Thoracic aorta endothelial cell (primary cell): Measurements from ENCODE around the gene ABI1. TPM values are rescaled to one million over a fixed set of nuclear protein-coding genes. Genes with fewer than 3 reads are reported as not detected.

Source experiments
- small RNA-seq: library from RNA; depleted of rRNA; stranded (forward); fragments of <200 nt; gene quantifications from one replicate; pipeline ENCODE3, GENCODE V24; 2012
- total RNA-seq: library from RNA; depleted of rRNA; stranded (reverse); fragments of >200 nt; gene quantifications from 2 replicates; pipeline ENCODE4 v1.2.3, GENCODE V29; 2012

ABI1 gene
- 61.3 and 71.2 TPM in 2 replicates for total RNA-seq

GRCh38 chr10:26860443-26861204 lies at the start of gene ABI1:
ABI1 (minus strand) TSS chr10:26860958; CDS start chr10:26860863, 95 bp downstream.

GRCh38 chr10:26697163-26697921 lies 163.4 kb downstream of the ABI1 start, which contains the start of gene PDSS1:
PDSS1 (plus strand) TSS chr10:26697701; CDS start chr10:26697712, 11 bp downstream.

Small RNAs within 50 kb of the gene (small RNA-seq; reads per million reads assigned to genes)
- not detected for gene RF00191
- gene RNU6-946P = not detected

Other genes starting within 250 kb of the ABI1 start
- 16.1 and 16.9 TPM in 2 replicates for gene PDSS1, start 163.3 kb downstream of the ABI1 start, total RNA-seq
- 15.1 and 16.4 TPM in 2 replicates for gene ANKRD26, start 239.5 kb upstream of the ABI1 start, total RNA-seq